ENCODE measurements around the gene CELA2B.

GRCh38 chr1:15455522-15455921 lies 20.4 kb upstream of the CELA2B start:
- TF ChIP-seq CTCF (IDR thresholded peaks at IDR 0.05) (no peak), POLR2A (IDR thresholded peaks at IDR 0.05) (no peak), EP300 (IDR thresholded peaks at IDR 0.05) (no peak)
